OCI-LY7 (cell line): ENCODE data around the gene CDADC1.

Experiments
- EZH2phosphoT487 ChIP-seq: fragments of 200-600 bp; sonication (generic); IDR thresholded peaks from 2 replicates; pipeline ENCODE4 v1.6.1; 2018; ENCODE audit warnings: low read depth, borderline replicate concordance, mild to moderate bottlenecking, mixed run types, antibody characterized with exemption, low read length, moderate library complexity, mixed read lengths
- TF ChIP-seq, protein P1 (sequence below): fragments of 200-600 bp; sonication (generic); conservative IDR thresholded peaks from 2 replicates; pipeline ENCODE4 v1.5.1; 2014; ENCODE audit warnings: mild to moderate bottlenecking, antibody characterized with exemption, low read length, moderate library complexity, mixed read lengths

- TF ChIP-seq, protein P1, sequence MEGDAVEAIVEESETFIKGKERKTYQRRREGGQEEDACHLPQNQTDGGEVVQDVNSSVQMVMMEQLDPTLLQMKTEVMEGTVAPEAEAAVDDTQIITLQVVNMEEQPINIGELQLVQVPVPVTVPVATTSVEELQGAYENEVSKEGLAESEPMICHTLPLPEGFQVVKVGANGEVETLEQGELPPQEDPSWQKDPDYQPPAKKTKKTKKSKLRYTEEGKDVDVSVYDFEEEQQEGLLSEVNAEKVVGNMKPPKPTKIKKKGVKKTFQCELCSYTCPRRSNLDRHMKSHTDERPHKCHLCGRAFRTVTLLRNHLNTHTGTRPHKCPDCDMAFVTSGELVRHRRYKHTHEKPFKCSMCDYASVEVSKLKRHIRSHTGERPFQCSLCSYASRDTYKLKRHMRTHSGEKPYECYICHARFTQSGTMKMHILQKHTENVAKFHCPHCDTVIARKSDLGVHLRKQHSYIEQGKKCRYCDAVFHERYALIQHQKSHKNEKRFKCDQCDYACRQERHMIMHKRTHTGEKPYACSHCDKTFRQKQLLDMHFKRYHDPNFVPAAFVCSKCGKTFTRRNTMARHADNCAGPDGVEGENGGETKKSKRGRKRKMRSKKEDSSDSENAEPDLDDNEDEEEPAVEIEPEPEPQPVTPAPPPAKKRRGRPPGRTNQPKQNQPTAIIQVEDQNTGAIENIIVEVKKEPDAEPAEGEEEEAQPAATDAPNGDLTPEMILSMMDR = no peak
- no peak for TF ChIP-seq EZH2phosphoT487
These were observed 73.2 kb downstream of the CDADC1 start for GRCh38 chr13:49320975-49321374.
